Kasumi-1 (cell line): Measurements from ENCODE around the gene PTPRG.
A peak's percentile ranks its signal among the peaks of the same experiment; 100 is the strongest.

Experiments used
- DNase-seq, 2 experiments: peaks; one replicate each; lab custom pipeline; 2025; lab: John Stamatoyannopoulos, UW

The PTPRG gene

GRCh38 chr3:62056658-62057057, 495.3 kb downstream of the PTPRG start:
- no peak for DNase-seq

DNA sequence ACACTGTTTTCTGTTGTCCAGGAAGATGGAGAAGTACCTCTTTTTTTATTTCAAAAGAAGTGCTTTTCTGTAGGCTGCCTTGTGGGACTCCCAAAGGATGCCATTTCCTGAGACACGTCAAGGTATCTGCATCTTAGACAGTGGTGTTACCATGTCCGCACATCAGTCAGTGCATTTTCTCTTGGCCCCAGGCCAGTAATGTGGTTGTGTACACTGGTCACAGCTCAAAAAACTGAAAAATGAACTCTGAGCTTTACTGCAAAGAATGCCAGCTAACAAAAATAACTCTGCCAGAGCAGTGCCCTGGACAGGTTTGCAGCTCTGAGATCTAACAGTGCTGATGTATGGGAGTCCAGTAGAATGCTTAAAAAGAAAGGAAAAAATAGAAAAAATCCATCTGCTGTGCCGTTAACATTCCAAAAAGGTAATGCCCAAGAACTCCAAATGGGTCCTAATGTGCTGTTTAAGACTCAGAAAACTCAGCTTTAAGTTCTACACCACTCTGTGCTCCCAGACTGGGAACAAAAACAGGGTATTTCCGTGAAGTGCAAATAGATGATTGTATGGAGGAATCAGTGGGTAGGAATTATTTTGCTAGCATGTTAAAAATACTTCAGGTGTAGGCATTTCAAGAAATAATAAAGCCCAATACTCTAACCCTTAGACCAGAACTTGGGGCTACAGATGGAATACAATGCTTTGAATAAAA, 496.1 kb downstream of the PTPRG start:
- DNase-seq = no peak

GRCh38 chr3:62065985-62066693, 504.8 kb downstream of the PTPRG start:
- no peak for DNase-seq

DNA sequence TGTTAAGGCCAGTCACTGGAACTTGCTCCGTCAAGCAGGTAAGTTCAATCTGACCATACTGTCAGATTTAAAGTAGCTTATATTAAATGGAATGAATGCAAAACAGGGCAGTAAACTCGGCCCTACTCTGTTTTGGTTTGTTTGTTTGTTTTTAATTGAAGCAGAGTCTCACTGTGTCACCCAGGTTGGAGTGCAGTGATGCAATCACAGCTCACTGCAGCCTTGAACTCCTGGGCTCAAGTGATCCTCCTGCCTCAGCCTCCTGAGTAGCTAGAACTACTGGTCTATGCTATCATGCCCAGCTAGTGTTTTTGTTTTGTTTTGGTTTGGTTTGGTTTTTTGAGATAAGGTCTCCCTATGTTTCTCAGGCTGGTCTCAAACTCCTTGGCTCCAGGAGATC, 507.0 kb downstream of the PTPRG start:
- DNase-seq = no peak

DNA sequence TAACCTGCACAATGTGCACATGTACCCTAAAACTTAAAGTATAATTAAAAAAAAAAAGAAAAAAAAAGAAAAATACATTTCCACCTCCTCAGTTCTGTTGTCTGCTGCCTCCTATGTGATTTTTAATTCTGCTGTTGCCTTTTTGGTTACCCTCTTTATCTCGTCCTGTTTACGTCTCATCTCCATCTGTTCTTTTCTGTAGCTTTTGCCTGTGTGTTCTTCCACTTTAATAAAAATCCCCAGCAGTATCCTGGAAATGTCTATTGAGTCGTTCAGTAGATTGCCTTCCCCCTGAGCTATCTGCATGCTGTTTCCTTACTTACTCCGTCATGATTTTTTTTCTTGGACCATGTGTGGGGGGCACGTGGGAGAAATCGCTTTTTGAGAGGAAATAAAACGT, 509.5 kb downstream of the PTPRG start:
- no peak for DNase-seq

- DNase-seq = no peak
Measured at GRCh38 chr3:62073038-62073437, 511.7 kb downstream of the PTPRG start.

DNA sequence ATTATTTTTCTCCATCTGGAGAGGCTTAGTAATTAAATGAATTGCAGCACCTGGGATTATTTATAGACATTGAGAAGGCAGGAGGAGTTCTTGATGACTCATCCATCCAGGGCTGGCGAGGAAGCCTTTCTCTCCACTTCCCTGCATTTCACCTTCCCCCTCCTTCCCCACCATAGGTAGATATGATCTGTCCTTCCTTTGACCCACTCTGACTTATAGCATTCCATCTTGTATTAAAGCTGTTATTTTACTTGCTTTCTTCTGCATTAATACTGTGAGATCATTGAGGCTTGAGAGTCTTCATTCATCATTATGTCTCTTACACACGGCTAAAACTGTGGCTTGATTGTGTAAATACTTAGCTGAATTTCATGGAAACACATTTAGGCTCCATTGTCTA, 523.2 kb downstream of the PTPRG start:
- DNase-seq = no peak

DNA sequence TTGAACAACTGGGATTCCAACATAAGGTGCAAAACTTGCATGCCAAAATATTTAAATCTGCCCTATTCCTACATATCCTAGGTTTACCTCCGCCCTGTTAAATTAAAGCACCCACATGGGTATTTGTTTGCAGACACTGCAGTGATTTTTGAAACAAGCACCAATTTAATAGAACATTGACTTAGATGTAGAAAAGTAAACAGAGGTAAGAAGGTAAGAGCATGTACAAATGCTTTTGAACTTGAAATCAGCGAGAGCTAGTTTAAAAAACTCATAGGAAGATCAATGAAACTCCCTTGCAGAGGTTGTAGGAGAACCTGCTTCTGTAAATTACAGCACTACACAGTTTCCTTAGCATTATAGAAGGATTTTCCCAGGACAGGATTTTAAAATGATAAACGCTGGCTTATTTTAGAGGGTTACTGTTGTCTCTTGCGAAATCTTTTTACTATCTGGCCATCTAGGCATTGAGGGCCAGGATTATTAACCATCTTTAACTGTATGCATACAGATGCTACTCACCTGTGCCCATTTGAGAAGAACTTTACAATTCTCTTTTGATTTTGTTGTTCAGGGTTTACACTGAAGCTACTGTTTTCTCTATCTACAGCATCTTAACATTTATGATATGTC, 527.2 kb downstream of the PTPRG start:
- DNase-seq = no peak

DNA sequence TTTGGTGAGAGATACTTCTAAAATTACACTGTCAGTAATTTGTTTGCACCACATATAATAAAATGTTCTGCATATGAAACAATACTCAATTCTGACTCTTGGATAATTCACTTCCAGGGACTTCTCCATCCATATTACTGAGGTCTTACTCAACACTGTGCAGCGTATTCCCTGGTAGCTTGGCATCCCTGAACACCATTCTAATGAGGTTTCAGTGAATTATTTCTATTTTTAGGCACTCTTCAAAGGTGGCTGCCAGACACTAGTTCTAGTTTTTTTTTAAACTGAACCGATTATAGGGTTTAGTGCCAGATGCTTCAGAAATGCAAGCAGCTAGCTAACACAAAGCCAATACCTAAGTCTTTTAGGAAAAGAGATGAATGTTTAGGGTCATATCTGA, 528.7 kb downstream of the PTPRG start:
- no peak for DNase-seq

GRCh38 chr3:62090519-62090918, 529.1 kb downstream of the PTPRG start:
- DNase-seq = no peak

GRCh38 chr3:62093025-62093424, 531.7 kb downstream of the PTPRG start:
- no peak for DNase-seq

GRCh38 chr3:62094461-62094860, 533.1 kb downstream of the PTPRG start:
- DNase-seq = no peak

DNA sequence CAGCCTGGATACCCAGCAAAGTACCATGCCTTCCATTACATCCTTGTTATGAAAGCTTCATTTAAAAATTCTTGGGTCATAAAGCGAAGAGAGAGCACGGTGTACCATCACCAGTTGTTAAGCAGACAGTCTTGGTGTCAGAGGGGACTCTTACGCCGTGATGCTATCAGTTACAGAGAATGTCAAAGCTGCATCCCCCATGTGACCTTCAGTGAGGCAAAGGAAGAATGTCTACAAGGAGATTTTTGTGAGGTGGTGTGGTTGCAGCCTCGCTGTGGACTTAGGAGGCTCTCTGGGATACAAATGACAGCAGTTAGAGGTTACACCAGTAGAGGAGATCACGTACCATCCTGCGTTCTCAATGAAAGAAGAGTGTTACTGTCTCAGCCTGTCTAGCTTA, 533.7 kb downstream of the PTPRG start:
- no peak for DNase-seq

GRCh38 chr3:62095756-62096155, 534.4 kb downstream of the PTPRG start:
- DNase-seq = no peak

GRCh38 chr3:62096521-62096920, 535.1 kb downstream of the PTPRG start:
- no peak for DNase-seq

DNA sequence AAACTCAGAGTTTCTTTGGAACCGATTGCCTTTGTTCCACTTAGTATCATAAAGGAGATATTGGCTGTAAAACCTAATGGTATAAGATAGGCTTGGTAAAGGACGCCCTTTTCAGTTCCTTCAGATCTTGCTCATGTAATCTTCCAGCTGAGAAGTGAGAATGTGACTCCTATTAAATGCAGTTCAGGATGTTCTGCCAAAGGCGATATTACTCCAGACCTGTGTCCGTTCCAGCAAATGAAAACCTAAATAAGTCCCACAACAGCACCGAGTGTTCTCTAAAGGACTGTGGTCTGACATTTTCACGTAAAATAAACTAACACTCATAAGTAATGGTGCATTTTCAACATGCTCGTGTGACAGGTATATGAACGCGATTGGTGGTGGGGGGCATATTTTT, 535.8 kb downstream of the PTPRG start:
- no peak for DNase-seq

GRCh38 chr3:62098646-62099365, 537.4 kb downstream of the PTPRG start:
- DNase-seq = no peak

- no peak for DNase-seq
Measured at GRCh38 chr3:62100282-62100989, 539.1 kb downstream of the PTPRG start.

DNA sequence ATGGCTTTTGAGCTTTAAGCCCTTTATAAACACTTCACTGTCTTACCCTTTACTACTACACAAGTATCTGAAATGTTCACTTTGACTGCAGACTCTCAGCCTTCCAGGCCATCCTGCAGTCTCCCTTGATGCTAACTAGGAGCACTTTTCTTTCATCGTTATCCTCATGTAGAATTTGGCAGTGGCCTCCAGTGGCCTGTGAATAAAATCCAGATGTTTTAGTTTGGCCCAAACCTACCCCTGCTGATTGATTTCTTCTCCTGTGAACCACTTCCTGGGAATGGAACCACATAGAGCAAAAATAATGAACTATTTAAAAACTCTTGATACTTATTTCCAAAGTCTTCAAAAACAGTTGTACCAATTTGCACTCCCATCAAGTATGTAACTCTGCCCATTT, 540.1 kb downstream of the PTPRG start:
- DNase-seq = no peak

DNA sequence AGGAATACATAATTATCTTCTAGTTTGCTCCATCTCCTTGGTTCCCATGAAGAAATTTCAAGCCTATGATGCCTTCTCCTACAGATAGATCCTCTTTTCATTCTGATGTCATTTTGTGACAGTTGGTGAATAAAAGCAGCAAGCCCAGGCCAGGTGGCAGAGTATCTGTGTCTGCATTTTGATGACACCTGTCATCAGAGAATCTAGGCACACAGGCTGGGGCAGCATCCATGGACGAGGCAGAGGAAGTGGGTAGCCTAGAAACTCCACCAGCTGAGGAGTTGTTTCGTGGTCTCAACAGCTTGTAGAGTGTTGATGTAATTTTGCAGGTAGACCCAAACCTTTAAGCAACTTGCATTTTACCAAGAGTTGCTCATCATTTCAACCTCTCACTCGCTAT, 542.2 kb downstream of the PTPRG start:
- no peak for DNase-seq

- DNase-seq = peak; percentile 46 to 51
Measured at GRCh38 chr3:62109534-62109933, 548.2 kb downstream of the PTPRG start.
